ENCODE measurements around the gene KCTD8.

DNA sequence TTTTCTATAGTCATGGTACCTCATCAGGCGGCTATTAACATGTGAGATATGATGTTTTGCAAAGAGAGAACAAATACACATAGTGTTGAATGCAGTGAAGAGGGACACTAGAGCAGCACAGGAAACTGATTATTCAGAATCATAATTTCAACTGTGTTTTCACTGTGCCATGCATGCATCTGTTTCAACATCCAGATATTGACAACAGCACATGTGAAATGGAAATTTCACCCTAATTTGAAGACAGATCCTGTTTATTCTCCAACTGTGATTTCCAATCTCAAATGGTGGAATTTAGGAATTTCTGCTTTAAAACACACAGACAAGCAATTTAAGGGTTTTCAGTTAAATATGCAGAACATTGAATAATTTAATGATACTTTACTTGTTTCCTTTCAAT lies 288.6 kb downstream of the KCTD8 start:
- TF ChIP-seq, protein P1, sequence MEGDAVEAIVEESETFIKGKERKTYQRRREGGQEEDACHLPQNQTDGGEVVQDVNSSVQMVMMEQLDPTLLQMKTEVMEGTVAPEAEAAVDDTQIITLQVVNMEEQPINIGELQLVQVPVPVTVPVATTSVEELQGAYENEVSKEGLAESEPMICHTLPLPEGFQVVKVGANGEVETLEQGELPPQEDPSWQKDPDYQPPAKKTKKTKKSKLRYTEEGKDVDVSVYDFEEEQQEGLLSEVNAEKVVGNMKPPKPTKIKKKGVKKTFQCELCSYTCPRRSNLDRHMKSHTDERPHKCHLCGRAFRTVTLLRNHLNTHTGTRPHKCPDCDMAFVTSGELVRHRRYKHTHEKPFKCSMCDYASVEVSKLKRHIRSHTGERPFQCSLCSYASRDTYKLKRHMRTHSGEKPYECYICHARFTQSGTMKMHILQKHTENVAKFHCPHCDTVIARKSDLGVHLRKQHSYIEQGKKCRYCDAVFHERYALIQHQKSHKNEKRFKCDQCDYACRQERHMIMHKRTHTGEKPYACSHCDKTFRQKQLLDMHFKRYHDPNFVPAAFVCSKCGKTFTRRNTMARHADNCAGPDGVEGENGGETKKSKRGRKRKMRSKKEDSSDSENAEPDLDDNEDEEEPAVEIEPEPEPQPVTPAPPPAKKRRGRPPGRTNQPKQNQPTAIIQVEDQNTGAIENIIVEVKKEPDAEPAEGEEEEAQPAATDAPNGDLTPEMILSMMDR (IDR thresholded peaks at IDR 0.05 in 4 of 5, conservative IDR thresholded peaks at IDR 0.05 in 1 of 5), result no peak
- TF ChIP-seq POLR2A (IDR thresholded peaks at IDR 0.05), result no peak

Data from gastrocnemius medialis (tissue), 4 donors.